Sigmoid colon (tissue), 7 donors: ENCODE results near the gene ZNF675. TPM values are rescaled to one million over a fixed set of nuclear protein-coding genes. Genes with fewer than 3 reads are reported as not detected.
"Not testable (repeated sequence)": the region's sequence is repeated elsewhere in the genome, so short reads cannot be mapped to it uniquely, and the experiment has no call there.

Experiments used
- DNase-seq: peaks from one replicate; pipeline ENCODE4 v3.0.0-alpha.2; 2019
- H3K27ac ChIP-seq, 4 donors: fragments of 200-600 bp; sonication (generic); one replicate each; pipeline ENCODE4 v1.5.1; 2016 to 2019; ENCODE audit warnings: mild to moderate bottlenecking in 1 of 4
- H3K27me3 ChIP-seq, 3 donors: fragments of 200-600 bp; sonication (generic); one replicate each; pipeline ENCODE4 v1.5.1; 2019; ENCODE audit warnings: mild to moderate bottlenecking in 1 of 3
- H3K36me3 ChIP-seq, 4 donors: fragments of 200-600 bp; sonication (generic); one replicate each; pipeline ENCODE4 v1.5.1; 2016 to 2019
- H3K4me1 ChIP-seq, 4 donors: fragments of 200-600 bp; sonication (generic); one replicate each; pipeline ENCODE4 v1.5.1; 2017 to 2019
- H3K4me3 ChIP-seq, 4 donors: fragments of 200-600 bp; sonication (generic); one replicate each; pipeline ENCODE4 v1.5.1; 2017 to 2019; ENCODE audit warnings: mild to moderate bottlenecking in 2 of 4, moderate library complexity in 1 of 4
- H3K9me3 ChIP-seq, 4 donors: fragments of 200-600 bp in 3 of 4; sonication (generic) in 3 of 4; one replicate each; pipeline versions ENCODE4 v1.5.1 to v1.6.1; 2013 to 2019
- EP300 ChIP-seq, 4 donors: sonication (generic); formaldehyde crosslinking; IDR thresholded peaks; one replicate each; pipeline ENCODE4 v1.6.1; 2017; ENCODE audit warnings: antibody characterized with exemption in 4 of 4
- POLR2A ChIP-seq, 2 donors: fragments of 450-650 bp; IDR thresholded peaks; one replicate each; pipeline ENCODE4 v1.6.1; 2016; ENCODE audit warnings: antibody characterized with exemption in 2 of 2, mild to moderate bottlenecking in 2 of 2, moderate library complexity in 2 of 2
- POLR2AphosphoS5 ChIP-seq, 4 donors: sonication (generic); formaldehyde crosslinking; IDR thresholded peaks; one replicate each; pipeline ENCODE4 v1.6.1; 2017; ENCODE audit warnings: antibody characterized with exemption in 4 of 4
- WGBS, 2 donors: extraction: QIAGEN DNeasy Blood & Tissue Kit; methylation state at CpG; one replicate each; pipeline ENCODE4 v1.1.7; 2013; 5-methylcytosine and 5-hydroxymethylcytosine counted together
- intact Hi-C: fragments of 100-400 bp; cut with DNase I; formaldehyde crosslinking; loops from one replicate; pipeline ENCODE4 v1.15.1; 2023
- polyA plus RNA-seq, 3 donors: library from polyadenylated mRNA; stranded (reverse); fragments of 200-250 nt; gene quantifications; one replicate each; pipeline ENCODE4 v1.2.3, GENCODE V29; 2013
- total RNA-seq, 4 donors: library from RNA; depleted of rRNA; stranded (reverse); fragments of >200 nt; gene quantifications; one replicate each; pipeline ENCODE4 v1.1.0, GENCODE V29; 2016
- TF ChIP-seq, protein P1 (sequence below), 4 experiments: fragments of 450-650 bp in 3 of 4; fragments of 200-600 bp in 1 of 4; IDR thresholded peaks; one replicate each; pipeline ENCODE4 v1.5.1; 2016 to 2019; ENCODE audit warnings: antibody characterized with exemption in 4 of 4, mild to moderate bottlenecking in 3 of 4, moderate library complexity in 2 of 4
- donor health status: healthy with polysubstance abuse.
- donor health status: Bipolar disorder and iron deficiency.
- donor health status: healthy.

Gene ZNF675
- total and polyA plus RNA-seq, 7 donors = 5.4 to 10.8 (median 7.4) TPM

GRCh38 chr19:23665651-23666410 is 21.2 kb downstream of the ZNF675 start:
- H3K27me3 ChIP-seq = no peaks in the 10 kb centered on the region
- H3K27ac ChIP-seq = no peak overlapping the region
- DNase-seq = no peak
- no peak overlapping the region for H3K4me3 ChIP-seq
- 58 to 59% methylated on average over 3 of the region's 3 CpGs for WGBS, 2 donors
- intact Hi-C loops = no loop called here
- H3K36me3 ChIP-seq = peaks cover 12 to 28% (median 18%) of the 10 kb centered on the region in 4 donors
- no peaks in the 10 kb centered on the region for H3K4me1 ChIP-seq
- TF ChIP-seq POLR2AphosphoS5 (IDR thresholded peaks at IDR 0.05) (no peak), EP300 (IDR thresholded peaks at IDR 0.05) (no peak), POLR2A (IDR thresholded peaks at IDR 0.05) (no peak)
- TF ChIP-seq, protein P1, sequence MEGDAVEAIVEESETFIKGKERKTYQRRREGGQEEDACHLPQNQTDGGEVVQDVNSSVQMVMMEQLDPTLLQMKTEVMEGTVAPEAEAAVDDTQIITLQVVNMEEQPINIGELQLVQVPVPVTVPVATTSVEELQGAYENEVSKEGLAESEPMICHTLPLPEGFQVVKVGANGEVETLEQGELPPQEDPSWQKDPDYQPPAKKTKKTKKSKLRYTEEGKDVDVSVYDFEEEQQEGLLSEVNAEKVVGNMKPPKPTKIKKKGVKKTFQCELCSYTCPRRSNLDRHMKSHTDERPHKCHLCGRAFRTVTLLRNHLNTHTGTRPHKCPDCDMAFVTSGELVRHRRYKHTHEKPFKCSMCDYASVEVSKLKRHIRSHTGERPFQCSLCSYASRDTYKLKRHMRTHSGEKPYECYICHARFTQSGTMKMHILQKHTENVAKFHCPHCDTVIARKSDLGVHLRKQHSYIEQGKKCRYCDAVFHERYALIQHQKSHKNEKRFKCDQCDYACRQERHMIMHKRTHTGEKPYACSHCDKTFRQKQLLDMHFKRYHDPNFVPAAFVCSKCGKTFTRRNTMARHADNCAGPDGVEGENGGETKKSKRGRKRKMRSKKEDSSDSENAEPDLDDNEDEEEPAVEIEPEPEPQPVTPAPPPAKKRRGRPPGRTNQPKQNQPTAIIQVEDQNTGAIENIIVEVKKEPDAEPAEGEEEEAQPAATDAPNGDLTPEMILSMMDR (IDR thresholded peaks at IDR 0.05) = no peak
- H3K9me3 ChIP-seq = peaks cover 0 to 17% (median 6%) of the 10 kb centered on the region in 4 donors

DNA sequence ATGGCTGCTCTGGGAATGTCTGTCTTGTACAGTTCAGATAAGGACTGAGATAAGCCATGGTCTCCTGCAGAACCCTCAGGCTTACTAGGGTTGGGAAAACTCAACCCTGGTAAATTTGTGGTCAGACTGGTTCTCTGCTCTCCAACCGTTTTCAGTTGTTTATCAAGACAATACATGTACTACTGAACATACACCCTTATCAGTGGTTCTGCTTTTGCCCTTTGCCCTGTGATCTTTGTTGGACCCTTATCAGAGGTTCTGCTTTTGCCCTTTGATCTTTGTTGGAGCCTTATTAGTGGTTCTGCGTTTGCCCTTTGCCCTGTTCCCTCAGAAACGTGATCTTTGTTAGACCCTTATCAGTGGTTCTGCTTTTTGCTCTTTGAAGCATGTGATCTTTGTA is 37.2 kb downstream of the ZNF675 start:
- DNase-seq, H3K27me3 ChIP-seq, H3K4me3 ChIP-seq, H3K4me1 ChIP-seq, intact Hi-C loops, H3K27ac ChIP-seq: not testable (repeated sequence)
- WGBS, 2 donors = 28 to 65% methylated on average over 3 of the region's 3 CpGs
- Histone ChIP-seq H3K9me3 (peaks cover 5 to 27% (median 10%) of the 10 kb centered on the region in 4 donors), H3K36me3 (peaks cover 6 to 24% (median 12%) of the 10 kb centered on the region in 4 donors)

Other genes with a start within 250 kb of the ZNF675 start
- 1 to 10 TPM in 1 of 4 donors, under 1 TPM in 3; 0.55 to 1.2 (median 0.70) TPM for gene ZNF681, start 71.7 kb upstream of the ZNF675 start, total RNA-seq
- 1 to 10 TPM; 1.2 to 1.4 (median 1.2) TPM for gene ZNF681, start 71.7 kb upstream of the ZNF675 start, polyA plus RNA-seq
- 1 to 10 TPM in 1 of 4 donors, under 1 TPM in 2, not detected in 1; 0.54 to 2.5 (median 0.71) TPM for gene ZNF726, start 227.7 kb upstream of the ZNF675 start, total RNA-seq
- gene ZNF726, start 227.7 kb upstream of the ZNF675 start, polyA plus RNA-seq = 1 to 10 TPM; 2.4 to 4.9 (median 3.6) TPM